IMR-90 (cell line): ENCODE measurements around the gene SNRNP200. TPM values are rescaled to one million over a fixed set of nuclear protein-coding genes. Genes with fewer than 3 reads are reported as not detected.

Source experiments
- ATAC-seq: fragments of 200-7000 bp; cut with Tn5 transposase; 2 replicates; pipeline ENCODE4 v1.9.1; 2020; ENCODE audit warnings: low read depth, mild to moderate bottlenecking, moderate library complexity
- BruUV-seq: library from RNA; stranded (reverse); fragments of 400-500 nt; replicated peaks from 2 replicates; lab custom pipeline; 2021; lab: Mats Ljungman, UMichigan
- CTCF ChIA-PET: fragments of 300-600 bp; formaldehyde crosslinking; extraction: SDS; loops from one replicate; lab custom pipeline; 2021; ENCODE audit warnings: antibody characterized with exemption; lab: Yijun Ruan, JAX
- POLR2A ChIA-PET: fragments of 300-600 bp; sonication (Branson Sonifier 250); formaldehyde crosslinking; loops from one replicate; lab custom pipeline; 2022; ENCODE audit warnings: antibody characterized with exemption; ENCODE audit not compliant: unreplicated experiment; lab: Charles Lee
- DNase-seq: peaks from one replicate; pipeline ENCODE4 v3.0.0; 2013
- H2AFZ ChIP-seq: replicated peaks from 2 replicates; pipeline ENCODE3; 2013; ENCODE audit warnings: low read length, mild to moderate bottlenecking; ENCODE audit not compliant: poor library complexity
- H2AK5ac ChIP-seq: 2 replicates; pipeline ENCODE4 v1.6.1; 2013; ENCODE audit warnings: low read depth, low read length, inconsistent platforms
- H2AK9ac ChIP-seq: replicated peaks from 2 replicates; pipeline ENCODE3; 2013; ENCODE audit warnings: mild to moderate bottlenecking, low read depth, low read length, moderate library complexity; ENCODE audit not compliant: poor library complexity
- H2BK120ac ChIP-seq: 2 replicates; pipeline ENCODE4 v1.6.1; 2013; ENCODE audit warnings: low read depth, low read length, inconsistent platforms
- H2BK15ac ChIP-seq: 3 replicates; pipeline ENCODE4 v1.6.1; 2013; ENCODE audit warnings: low read depth, low read length, inconsistent platforms
- H2BK20ac ChIP-seq: 2 replicates; pipeline ENCODE4 v1.6.1; 2013; ENCODE audit warnings: low read depth, mild to moderate bottlenecking, inconsistent platforms, low read length, moderate library complexity
- H2BK5ac ChIP-seq: 2 replicates; pipeline ENCODE4 v1.6.1; 2013; ENCODE audit warnings: mild to moderate bottlenecking, low read depth, low read length, inconsistent platforms; ENCODE audit not compliant: poor library complexity, severe bottlenecking
- H3K14ac ChIP-seq: replicated peaks from 2 replicates; pipeline ENCODE4 v1.6.1; 2013; ENCODE audit warnings: low read depth, low read length, inconsistent platforms
- H3K18ac ChIP-seq: 2 replicates; pipeline ENCODE4 v1.6.1; 2013; ENCODE audit warnings: low read depth, low read length, control low read depth
- H3K23ac ChIP-seq: 2 replicates; pipeline ENCODE4 v1.6.1; 2013; ENCODE audit warnings: low read depth, low read length, inconsistent platforms
- H3K27ac ChIP-seq: 2 replicates; pipeline ENCODE4 v1.5.1; 2013; ENCODE audit warnings: mild to moderate bottlenecking, control low read depth, low read length; ENCODE audit not compliant: insufficient read depth
- H3K27me3 ChIP-seq: 2 replicates; pipeline ENCODE4 v1.6.1; 2013; ENCODE audit warnings: low read length; ENCODE audit not compliant: control insufficient read depth, insufficient read depth
- H3K36me3 ChIP-seq: 2 replicates; pipeline ENCODE4 v1.6.1; 2013; ENCODE audit warnings: low read length, mixed read lengths; ENCODE audit not compliant: control insufficient read depth, insufficient read depth
- H3K4ac ChIP-seq: 2 replicates; pipeline ENCODE4 v1.6.1; 2013; ENCODE audit warnings: low read depth, low read length, inconsistent platforms
- H3K4me1 ChIP-seq: 2 replicates; pipeline ENCODE4 v1.6.1; 2013; ENCODE audit warnings: low read length, mixed read lengths; ENCODE audit not compliant: control insufficient read depth, insufficient read depth
- H3K4me2 ChIP-seq: 2 replicates; pipeline ENCODE4 v1.6.1; 2013; ENCODE audit warnings: low read depth, mild to moderate bottlenecking, control low read depth, low read length, moderate library complexity
- H3K4me3 ChIP-seq: 2 replicates; pipeline ENCODE4 v1.5.1; 2013; ENCODE audit warnings: low read depth, mild to moderate bottlenecking, control low read depth, low read length, moderate library complexity; ENCODE audit not compliant: insufficient read depth
- H3K56ac ChIP-seq: 2 replicates; pipeline ENCODE4 v1.6.1; 2013; ENCODE audit warnings: low read length, inconsistent platforms; ENCODE audit not compliant: insufficient read depth; ENCODE audit errors: extremely low read depth
- H3K79me1 ChIP-seq, 2 experiments: 2 replicates each; pipeline ENCODE4 v1.6.1; 2013; ENCODE audit warnings: low read length in 2 of 2, inconsistent platforms in 1 of 2, low read depth in 1 of 2
- H3K9ac ChIP-seq: 2 replicates; pipeline ENCODE4 v1.6.1; 2013; ENCODE audit warnings: low read depth, low read length, control low read depth
- H3K9me1 ChIP-seq: 2 replicates; pipeline ENCODE4 v1.6.1; 2013; ENCODE audit warnings: low read length, inconsistent platforms; ENCODE audit not compliant: insufficient read depth
- H3K9me3 ChIP-seq: 2 replicates; pipeline ENCODE4 v1.6.1; 2013; ENCODE audit warnings: low read length; ENCODE audit not compliant: control insufficient read depth, insufficient read depth
- H4K20me1 ChIP-seq: 2 replicates; pipeline ENCODE4 v1.6.1; 2013; ENCODE audit warnings: low read length, inconsistent platforms; ENCODE audit not compliant: insufficient read depth
- H4K5ac ChIP-seq: 2 replicates; pipeline ENCODE4 v1.6.1; 2013; ENCODE audit warnings: mild to moderate bottlenecking, low read depth, low read length, control low read depth
- H4K8ac ChIP-seq, 2 experiments: 2 replicates each; pipeline ENCODE4 v1.6.1; 2013; ENCODE audit warnings: low read depth in 2 of 2, low read length in 2 of 2, control low read depth in 1 of 2, inconsistent platforms in 1 of 2
- H4K91ac ChIP-seq: 2 replicates; pipeline ENCODE4 v1.6.1; 2013; ENCODE audit warnings: low read depth, low read length, inconsistent platforms; ENCODE audit not compliant: insufficient read depth
- CHD1 ChIP-seq: IDR thresholded peaks from 2 replicates; pipeline ENCODE4 v1.6.1; 2012; ENCODE audit warnings: low read depth, low read length, improper control_type of control experiment
- ELK1 ChIP-seq: fragments of 150-350 bp; IDR thresholded peaks from 2 replicates; pipeline ENCODE4 v1.6.1; 2016; ENCODE audit warnings: low read depth, mild to moderate bottlenecking, low read length, moderate library complexity, borderline replicate concordance
- MAZ ChIP-seq: IDR thresholded peaks from 2 replicates; pipeline ENCODE4 v1.6.1; 2012; ENCODE audit warnings: low read depth, mild to moderate bottlenecking, low read length, improper control_type of control experiment, moderate library complexity, borderline replicate concordance
- MXI1 ChIP-seq: IDR thresholded peaks from 2 replicates; pipeline ENCODE4 v1.6.1; 2012; ENCODE audit warnings: low read depth, mild to moderate bottlenecking, low read length, moderate library complexity, borderline replicate concordance
- NFE2L2 ChIP-seq: fragments of 150-350 bp; IDR thresholded peaks from 2 replicates; pipeline ENCODE4 v1.6.1; 2016; ENCODE audit warnings: low read depth, mild to moderate bottlenecking, low read length
- POLR2A ChIP-seq: IDR thresholded peaks from 2 replicates; pipeline ENCODE4 v1.6.1; 2012; ENCODE audit warnings: mild to moderate bottlenecking, low read depth, low read length
- RCOR1 ChIP-seq: IDR thresholded peaks from 2 replicates; pipeline ENCODE4 v1.6.1; 2012; ENCODE audit warnings: mild to moderate bottlenecking, low read length, improper control_type of control experiment; ENCODE audit not compliant: insufficient replicate concordance
- USF2 ChIP-seq: fragments of 150-350 bp; IDR thresholded peaks from 2 replicates; pipeline ENCODE4 v1.6.1; 2017; ENCODE audit warnings: mild to moderate bottlenecking, antibody characterized with exemption, low read length, low read depth
- WGBS, 2 experiments: methylation state at CpG; one replicate each; pipeline versions ENCODE4 v1.1.5 to v1.1.7; 2013; ENCODE audit warnings: missing lambda C conversion rate in 2 of 2; ENCODE audit not compliant: insufficient read length in 1 of 2; ENCODE audit errors: extremely low coverage in 2 of 2; 5-methylcytosine and 5-hydroxymethylcytosine counted together
- dilution Hi-C: fragments of 300-500 bp; cut with HindIII; formaldehyde crosslinking; loops from one replicate; pipeline ENCODE4 v1.14.3; 2018; ENCODE audit warnings: low sequenced_read_pairs; ENCODE audit not compliant: unreplicated experiment
- in situ Hi-C: fragments of 300-500 bp; cut with MboI; formaldehyde crosslinking; loops from 3 replicates; pipeline ENCODE4 v1.14.3; 2019; ENCODE audit warnings: low sequenced_read_pairs, inconsistent platforms, mixed read lengths
- intact Hi-C: fragments of 100-400 bp; cut with micrococcal nuclease; formaldehyde crosslinking; loops from 2 replicates; pipeline ENCODE4 v1.10.0; 2022
- polyA plus RNA-seq, 3 experiments: library from polyadenylated mRNA; depleted of rRNA; stranded (reverse); fragments of >200 nt; gene quantifications; 2 replicates each; pipeline ENCODE4 v1.2.3, GENCODE V29; 2012; ENCODE audit warnings: low replicate concordance in 1 of 3
- total RNA-seq: library from RNA; depleted of rRNA; stranded (reverse); fragments of >200 nt; gene quantifications from 2 replicates; pipeline ENCODE4 v1.2.3, GENCODE V29; 2012
- TF ChIP-seq, protein P1 (sequence below): conservative IDR thresholded peaks from 2 replicates; pipeline ENCODE4 v1.5.1; 2012; ENCODE audit warnings: mild to moderate bottlenecking, low read depth, low read length, improper control_type of control experiment

Gene SNRNP200
- total and polyA plus RNA-seq, 2 of the 4 experiments (the other 2 are of a cell fraction) = 44.1 to 108 TPM

DNA sequence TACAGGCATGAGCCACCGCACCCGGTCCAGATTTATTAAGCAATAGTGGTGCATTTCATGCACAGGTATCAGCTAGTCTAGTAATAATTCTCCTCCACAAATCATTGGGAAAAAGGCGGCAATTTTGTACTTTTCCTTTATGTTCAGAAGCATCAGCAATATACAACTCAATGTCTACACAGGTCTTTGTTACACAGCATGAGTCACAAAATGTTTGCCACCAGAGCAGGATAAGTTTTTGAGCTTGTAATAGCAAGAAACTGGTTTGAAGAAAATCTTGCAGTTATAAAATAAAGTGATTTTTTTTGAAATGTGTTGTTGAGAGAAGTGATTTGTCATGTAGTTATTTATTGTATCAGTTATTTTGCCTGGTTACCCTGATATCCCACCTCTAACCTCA is 15.0 kb upstream of the SNRNP200 start:
- no peak for DNase-seq
- Histone ChIP-seq H2BK120ac (no peak overlapping the region), H3K79me1 (no peaks in the 10 kb centered on the region), H4K5ac (no peak overlapping the region), H3K14ac (no peak overlapping the region), H3K56ac (no peak overlapping the region), H4K20me1 (no peaks in the 10 kb centered on the region), H2BK15ac (no peak overlapping the region), H3K4me1 (peaks cover 8% of the 10 kb centered on the region), H4K91ac (no peak overlapping the region), H3K9me1 (peaks cover 12% of the 10 kb centered on the region), H3K4ac (no peak overlapping the region), H3K23ac (no peak overlapping the region), H3K18ac (no peak overlapping the region), H2AK5ac (no peak overlapping the region), H2AFZ (no peak overlapping the region), H3K9me3 (no peaks in the 10 kb centered on the region), H2AK9ac (no peak overlapping the region), H3K36me3 (no peaks in the 10 kb centered on the region), H4K8ac (no peak overlapping the region), H2BK5ac (no peak overlapping the region), H2BK20ac (no peak overlapping the region), H3K9ac (no peak overlapping the region), H3K4me3 (no peak overlapping the region), H3K27me3 (peaks cover 12% of the 10 kb centered on the region), H3K4me2 (no peak overlapping the region), H3K27ac (no peak overlapping the region)
- dilution Hi-C loops = no loop called here
- BruUV-seq = no TSS peak
- in situ Hi-C loops = no loop called here
- POLR2A ChIA-PET = no interaction called here
- CTCF ChIA-PET = interaction anchor here (0.6 to 1.1 kb wide), 2 partner anchors 9 to 57 kb away, joined by 3 read pairs; no protein-coding TSS in a partner anchor
- ATAC-seq = no peak
- intact Hi-C loops = no loop called here
- TF ChIP-seq CHD1 (no peak), MXI1 (no peak), POLR2A (no peak), ELK1 (no peak), RCOR1 (no peak), USF2 (no peak), NFE2L2 (no peak), MAZ (no peak)
- TF ChIP-seq, protein P1, sequence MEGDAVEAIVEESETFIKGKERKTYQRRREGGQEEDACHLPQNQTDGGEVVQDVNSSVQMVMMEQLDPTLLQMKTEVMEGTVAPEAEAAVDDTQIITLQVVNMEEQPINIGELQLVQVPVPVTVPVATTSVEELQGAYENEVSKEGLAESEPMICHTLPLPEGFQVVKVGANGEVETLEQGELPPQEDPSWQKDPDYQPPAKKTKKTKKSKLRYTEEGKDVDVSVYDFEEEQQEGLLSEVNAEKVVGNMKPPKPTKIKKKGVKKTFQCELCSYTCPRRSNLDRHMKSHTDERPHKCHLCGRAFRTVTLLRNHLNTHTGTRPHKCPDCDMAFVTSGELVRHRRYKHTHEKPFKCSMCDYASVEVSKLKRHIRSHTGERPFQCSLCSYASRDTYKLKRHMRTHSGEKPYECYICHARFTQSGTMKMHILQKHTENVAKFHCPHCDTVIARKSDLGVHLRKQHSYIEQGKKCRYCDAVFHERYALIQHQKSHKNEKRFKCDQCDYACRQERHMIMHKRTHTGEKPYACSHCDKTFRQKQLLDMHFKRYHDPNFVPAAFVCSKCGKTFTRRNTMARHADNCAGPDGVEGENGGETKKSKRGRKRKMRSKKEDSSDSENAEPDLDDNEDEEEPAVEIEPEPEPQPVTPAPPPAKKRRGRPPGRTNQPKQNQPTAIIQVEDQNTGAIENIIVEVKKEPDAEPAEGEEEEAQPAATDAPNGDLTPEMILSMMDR = no peak
- 79% methylated on average over 2 of the region's 3 CpGs; no CpG with 5 or more reads in 1 of the 2 experiments for WGBS, 2 experiments
